Measurements from ENCODE around the gene USP16.
A peak's percentile ranks its signal among the peaks of the same experiment; 100 is the strongest.

USP16 gene

GRCh38 chr21:29075706-29076466, 51.4 kb downstream of the USP16 start:
- no peak overlapping the region for H3K4me3 ChIP-seq (ENCODE audit: low read depth, low read length)
- no peak for TF ChIP-seq CTCF (IDR thresholded peaks at IDR 0.05; ENCODE audit: borderline replicate concordance, insufficient read depth, low read depth, low read length)

GRCh38 chr21:29076731-29077640, 52.5 kb downstream of the USP16 start:
- H3K4me3 ChIP-seq (ENCODE audit: low read depth, low read length) = peak overlapping the region; percentile 60

- peak overlapping the region; percentile 60 for H3K4me3 ChIP-seq (ENCODE audit: low read depth, low read length)
- no peak for TF ChIP-seq CTCF (IDR thresholded peaks at IDR 0.05; ENCODE audit: borderline replicate concordance, insufficient read depth, low read depth, low read length)
These were observed 53.2 kb downstream of the USP16 start for GRCh38 chr21:29077651-29078090.

- no peak overlapping the region for H3K4me3 ChIP-seq (ENCODE audit: low read depth, low read length)
These were observed 54.6 kb downstream of the USP16 start for GRCh38 chr21:29078869-29079767.

GRCh38 chr21:29080454-29080941, 56.0 kb downstream of the USP16 start:
- TF ChIP-seq CTCF (IDR thresholded peaks at IDR 0.05; ENCODE audit: borderline replicate concordance, insufficient read depth, low read depth, low read length) = no peak
- no peak overlapping the region for H3K4me3 ChIP-seq (ENCODE audit: low read depth, low read length)

More at GRCh38 chr21:29078869-29079767, 54.6 kb downstream of the USP16 start:
- TF ChIP-seq CTCF (IDR thresholded peaks at IDR 0.05; ENCODE audit: borderline replicate concordance, insufficient read depth, low read depth, low read length) = no peak

- no peak overlapping the region for H3K4me3 ChIP-seq (ENCODE audit: low read depth, low read length)
- no peak for TF ChIP-seq CTCF (IDR thresholded peaks at IDR 0.05; ENCODE audit: borderline replicate concordance, insufficient read depth, low read depth, low read length)
These were observed 57.8 kb downstream of the USP16 start for GRCh38 chr21:29082046-29082815.

Measured in GM12875 (cell line).